Glomerular visceral epithelial cell (primary cell): ENCODE measurements around the gene CASQ1.

Source experiments
- DNase-seq: peaks from one replicate; pipeline ENCODE4 v3.0.0-alpha.2; 2016; ENCODE audit errors: extremely low spot score

CASQ1 gene

GRCh38 chr1:160168609-160169369 lies 21.6 kb upstream of the CASQ1 start:
- no peak for DNase-seq

- DNase-seq: no peak
Observed at GRCh38 chr1:160169553-160170399, 20.6 kb upstream of the CASQ1 start.

- DNase-seq: no peak
Observed at GRCh38 chr1:160171354-160171753, 19.0 kb upstream of the CASQ1 start.

- no peak for DNase-seq
Observed at GRCh38 chr1:160171980-160172379, 18.4 kb upstream of the CASQ1 start.

- no peak for DNase-seq
Observed at GRCh38 chr1:160177231-160177630, 13.1 kb upstream of the CASQ1 start.

GRCh38 chr1:160177667-160178066 lies 12.7 kb upstream of the CASQ1 start:
- no peak for DNase-seq

GRCh38 chr1:160178731-160179130 lies 11.6 kb upstream of the CASQ1 start:
- DNase-seq: no peak

GRCh38 chr1:160179336-160179735 lies 11.0 kb upstream of the CASQ1 start:
- no peak for DNase-seq

GRCh38 chr1:160186246-160186645 lies 4.1 kb upstream of the CASQ1 start:
- no peak for DNase-seq

GRCh38 chr1:160186729-160187128 lies 3.6 kb upstream of the CASQ1 start:
- DNase-seq: no peak

- no peak for DNase-seq
Observed at GRCh38 chr1:160187407-160187806, 3.0 kb upstream of the CASQ1 start.

GRCh38 chr1:160188341-160188740 lies 2.0 kb upstream of the CASQ1 start:
- no peak for DNase-seq

GRCh38 chr1:160191756-160192155 lies 1.4 kb downstream of the CASQ1 start:
- no peak for DNase-seq

GRCh38 chr1:160192234-160192633 lies 1.9 kb downstream of the CASQ1 start:
- peak; percentile 63 for DNase-seq

- peak; percentile 88 for DNase-seq
Observed at GRCh38 chr1:160193091-160193819, 2.9 kb downstream of the CASQ1 start.

- no peak for DNase-seq
Observed at GRCh38 chr1:160193832-160194736, 3.7 kb downstream of the CASQ1 start.

- DNase-seq: no peak
Observed at GRCh38 chr1:160194737-160195059, 4.3 kb downstream of the CASQ1 start.

- no peak for DNase-seq
Observed at GRCh38 chr1:160196143-160196542, 5.8 kb downstream of the CASQ1 start.

- no peak for DNase-seq
Observed at GRCh38 chr1:160197231-160197630, 6.9 kb downstream of the CASQ1 start.

GRCh38 chr1:160200786-160201185 lies 10.4 kb downstream of the CASQ1 start:
- DNase-seq: no peak

GRCh38 chr1:160204526-160205241 lies 14.3 kb downstream of the CASQ1 start:
- no peak for DNase-seq
